Subcutaneous abdominal adipose tissue (tissue), 5 donors: ENCODE measurements around the gene ECT2.
"Not testable (repeated sequence)": the region's sequence is repeated elsewhere in the genome, so short reads cannot be mapped to it uniquely, and the experiment has no call there.

Experiments
- H3K27ac ChIP-seq: one replicate; pipeline ENCODE4 v1.7.0; 2013; ENCODE audit warnings: low read depth, mild to moderate bottlenecking, inconsistent platforms, low read length, moderate library complexity
- H3K27me3 ChIP-seq, 5 donors: one replicate each; pipeline ENCODE4 v1.7.0; 2013; ENCODE audit warnings: low read length in 5 of 5, inconsistent platforms in 1 of 5; ENCODE audit not compliant: control insufficient read depth in 5 of 5, insufficient read depth in 4 of 5
- H3K36me3 ChIP-seq, 5 donors: one replicate each; pipeline ENCODE4 v1.7.0; 2013; ENCODE audit warnings: low read length in 5 of 5; ENCODE audit not compliant: control insufficient read depth in 5 of 5, insufficient read depth in 5 of 5
- H3K4me1 ChIP-seq, 5 donors: one replicate each; pipeline ENCODE4 v1.7.0; 2013; ENCODE audit warnings: low read length in 5 of 5, mild to moderate bottlenecking in 3 of 5, moderate library complexity in 1 of 5; ENCODE audit not compliant: control insufficient read depth in 5 of 5, insufficient read depth in 5 of 5
- H3K4me3 ChIP-seq, 5 donors: one replicate each; pipeline ENCODE4 v1.7.0; 2013; ENCODE audit warnings: low read length in 5 of 5, low read depth in 1 of 5
- H3K9ac ChIP-seq, 5 donors: one replicate each; pipeline ENCODE4 v1.7.0; 2013; ENCODE audit warnings: low read length in 5 of 5, mild to moderate bottlenecking in 4 of 5, moderate library complexity in 3 of 5
- H3K9me3 ChIP-seq, 5 donors: one replicate each; pipeline ENCODE4 v1.7.0; 2013; ENCODE audit warnings: low read length in 5 of 5; ENCODE audit not compliant: control insufficient read depth in 5 of 5
- donor health status: healthy.
- donor health status: healthy.
- donor health status: healthy.
- donor health status: healthy.
- donor health status: healthy.

ECT2 gene, protein sequence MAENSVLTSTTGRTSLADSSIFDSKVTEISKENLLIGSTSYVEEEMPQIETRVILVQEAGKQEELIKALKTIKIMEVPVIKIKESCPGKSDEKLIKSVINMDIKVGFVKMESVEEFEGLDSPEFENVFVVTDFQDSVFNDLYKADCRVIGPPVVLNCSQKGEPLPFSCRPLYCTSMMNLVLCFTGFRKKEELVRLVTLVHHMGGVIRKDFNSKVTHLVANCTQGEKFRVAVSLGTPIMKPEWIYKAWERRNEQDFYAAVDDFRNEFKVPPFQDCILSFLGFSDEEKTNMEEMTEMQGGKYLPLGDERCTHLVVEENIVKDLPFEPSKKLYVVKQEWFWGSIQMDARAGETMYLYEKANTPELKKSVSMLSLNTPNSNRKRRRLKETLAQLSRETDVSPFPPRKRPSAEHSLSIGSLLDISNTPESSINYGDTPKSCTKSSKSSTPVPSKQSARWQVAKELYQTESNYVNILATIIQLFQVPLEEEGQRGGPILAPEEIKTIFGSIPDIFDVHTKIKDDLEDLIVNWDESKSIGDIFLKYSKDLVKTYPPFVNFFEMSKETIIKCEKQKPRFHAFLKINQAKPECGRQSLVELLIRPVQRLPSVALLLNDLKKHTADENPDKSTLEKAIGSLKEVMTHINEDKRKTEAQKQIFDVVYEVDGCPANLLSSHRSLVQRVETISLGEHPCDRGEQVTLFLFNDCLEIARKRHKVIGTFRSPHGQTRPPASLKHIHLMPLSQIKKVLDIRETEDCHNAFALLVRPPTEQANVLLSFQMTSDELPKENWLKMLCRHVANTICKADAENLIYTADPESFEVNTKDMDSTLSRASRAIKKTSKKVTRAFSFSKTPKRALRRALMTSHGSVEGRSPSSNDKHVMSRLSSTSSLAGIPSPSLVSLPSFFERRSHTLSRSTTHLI

GRCh38 chr3:172750368-172751174 is at the start of gene ECT2:
Gene ECT2, plus strand, starts transcription at chr3:172750726. Its CDS starts 3,805 bp downstream, at chr3:172754531.
- H3K27me3 ChIP-seq = no peaks in the 10 kb centered on the region
- H3K27ac ChIP-seq = peak within 1 kb of the TSS; percentile 85
- no peaks in the 10 kb centered on the region for H3K9me3 ChIP-seq
- H3K36me3 ChIP-seq = no peaks in the 10 kb centered on the region
- peak within 1 kb of the TSS; percentile 85 to 94 (median 88) for H3K4me3 ChIP-seq
- peaks cover 2 to 23% (median 13%) of the 10 kb centered on the region in 5 donors for H3K4me1 ChIP-seq
- peak within 1 kb of the TSS; percentile 71 to 96 (median 94) for H3K9ac ChIP-seq

GRCh38 chr3:172700936-172701455 is 49.5 kb upstream of the ECT2 start:
- Histone ChIP-seq H3K4me3 (no peak overlapping the region), H3K36me3 (no peaks in the 10 kb centered on the region), H3K27me3 (no peaks in the 10 kb centered on the region), H3K9ac (no peak overlapping the region), H3K9me3 (no peaks in the 10 kb centered on the region), H3K4me1 (peaks cover 0 to 7% (median 0%) of the 10 kb centered on the region in 5 donors), H3K27ac (no peak overlapping the region)

GRCh38 chr3:172701751-172702150 is 48.8 kb upstream of the ECT2 start:
- H3K36me3 ChIP-seq = no peaks in the 10 kb centered on the region
- no peaks in the 10 kb centered on the region for H3K9me3 ChIP-seq
- H3K9ac ChIP-seq = no peak overlapping the region
- no peak overlapping the region for H3K27ac ChIP-seq
- no peaks in the 10 kb centered on the region for H3K27me3 ChIP-seq
- peaks cover 0 to 7% (median 0%) of the 10 kb centered on the region in 5 donors for H3K4me1 ChIP-seq
- no peak overlapping the region for H3K4me3 ChIP-seq

- Histone ChIP-seq H3K4me3 (no peak overlapping the region), H3K27me3 (no peaks in the 10 kb centered on the region), H3K36me3 (no peaks in the 10 kb centered on the region), H3K4me1 (peaks cover 0 to 7% (median 0%) of the 10 kb centered on the region in 5 donors), H3K9ac (no peak overlapping the region), H3K27ac (no peak overlapping the region), H3K9me3 (no peaks in the 10 kb centered on the region)
These were observed 48.3 kb upstream of the ECT2 start for GRCh38 chr3:172702256-172702655.

DNA sequence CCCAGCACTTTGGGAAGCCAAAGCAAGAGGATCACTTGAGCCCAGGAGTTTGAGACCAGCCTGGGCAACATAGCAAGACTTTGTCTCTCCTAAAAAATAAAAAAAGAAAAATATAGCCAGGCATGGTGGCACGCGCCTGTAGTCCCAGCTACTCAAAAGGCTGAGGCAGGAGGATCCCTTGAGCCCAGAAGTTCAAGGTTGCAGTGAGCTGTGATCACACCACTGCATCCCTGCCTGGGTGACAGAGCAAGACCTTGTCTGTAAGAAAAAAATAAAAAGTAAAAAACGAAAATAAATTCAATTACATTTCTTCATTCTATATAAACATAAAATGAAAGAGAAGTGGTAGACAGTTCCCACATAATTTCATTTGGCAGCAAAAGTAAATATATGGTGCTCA is 47.8 kb upstream of the ECT2 start:
- H3K9ac ChIP-seq, H3K4me1 ChIP-seq, H3K9me3 ChIP-seq, H3K36me3 ChIP-seq, H3K27me3 ChIP-seq, H3K4me3 ChIP-seq, H3K27ac ChIP-seq: not testable (repeated sequence)

DNA sequence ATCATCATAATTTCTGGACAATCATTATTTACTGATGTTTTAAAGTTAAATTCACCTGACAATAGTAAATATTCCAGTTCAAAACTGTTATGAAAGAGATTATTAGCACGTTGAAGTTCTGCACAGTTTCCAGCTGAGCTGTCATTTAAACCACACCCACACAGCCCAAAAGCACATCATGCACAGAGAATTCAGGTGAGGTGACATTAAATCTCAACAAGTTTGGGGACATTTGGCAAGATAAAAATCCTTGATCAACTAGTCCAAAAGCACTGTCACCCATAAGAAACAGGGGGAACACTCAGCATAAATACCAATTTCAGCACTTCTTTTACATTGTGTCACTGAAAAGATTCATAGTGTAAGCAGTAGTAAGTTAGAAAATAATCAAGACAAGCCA is 46.5 kb upstream of the ECT2 start:
- H3K9ac ChIP-seq = no peak overlapping the region
- H3K9me3 ChIP-seq = no peaks in the 10 kb centered on the region
- H3K4me3 ChIP-seq = no peak overlapping the region
- peaks cover 0 to 7% (median 0%) of the 10 kb centered on the region in 5 donors for H3K4me1 ChIP-seq
- H3K36me3 ChIP-seq = no peaks in the 10 kb centered on the region
- no peaks in the 10 kb centered on the region for H3K27me3 ChIP-seq
- no peak overlapping the region for H3K27ac ChIP-seq

DNA sequence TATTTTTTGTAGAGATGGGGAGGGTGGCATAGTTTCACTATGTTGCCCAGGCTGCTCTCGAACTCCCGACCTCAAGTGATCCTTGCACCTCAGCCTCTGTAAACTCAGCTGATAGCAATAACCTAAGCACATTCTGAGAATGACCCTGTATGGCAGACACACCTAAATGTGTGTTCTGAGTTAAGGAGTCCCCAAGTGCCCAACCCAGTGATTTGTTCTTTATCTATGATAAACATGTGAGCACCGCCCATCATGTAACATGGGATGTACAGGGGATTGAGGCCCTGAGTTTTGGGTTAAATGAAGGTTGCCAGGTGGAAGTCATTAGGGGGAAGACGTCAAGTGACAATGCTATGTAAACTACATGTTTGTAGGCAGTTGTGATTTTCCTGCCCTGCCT is 45.4 kb upstream of the ECT2 start:
- Histone ChIP-seq H3K9ac (no peak overlapping the region), H3K4me1 (peaks cover 0 to 11% (median 10%) of the 10 kb centered on the region in 5 donors), H3K36me3 (no peaks in the 10 kb centered on the region), H3K27ac (no peak overlapping the region), H3K27me3 (no peaks in the 10 kb centered on the region), H3K9me3 (no peaks in the 10 kb centered on the region), H3K4me3 (no peak overlapping the region)

- no peaks in the 10 kb centered on the region for H3K36me3 ChIP-seq
These were observed 43.5 kb upstream of the ECT2 start for GRCh38 chr3:172707030-172707429.

GRCh38 chr3:172707967-172708366 is 42.6 kb upstream of the ECT2 start:
- peaks cover 0 to 22% (median 17%) of the 10 kb centered on the region in 5 donors for H3K4me1 ChIP-seq
- H3K9me3 ChIP-seq = no peaks in the 10 kb centered on the region
- no peak overlapping the region for H3K9ac ChIP-seq
- no peaks in the 10 kb centered on the region for H3K27me3 ChIP-seq
- H3K36me3 ChIP-seq = no peaks in the 10 kb centered on the region
- no peak overlapping the region for H3K27ac ChIP-seq
- H3K4me3 ChIP-seq = no peak overlapping the region

More at GRCh38 chr3:172707030-172707429, 43.5 kb upstream of the ECT2 start:
- H3K4me3 ChIP-seq = no peak overlapping the region
- no peaks in the 10 kb centered on the region for H3K27me3 ChIP-seq
- no peak overlapping the region for H3K27ac ChIP-seq
- H3K4me1 ChIP-seq = peaks cover 0 to 22% (median 17%) of the 10 kb centered on the region in 5 donors
- H3K9ac ChIP-seq = no peak overlapping the region
- H3K9me3 ChIP-seq = no peaks in the 10 kb centered on the region
